HG03108 (cell line): ENCODE measurements around the gene PLEKHH1.
"Not testable (repeated sequence)": the region's sequence is repeated elsewhere in the genome, so short reads cannot be mapped to it uniquely, and the experiment has no call there.

ENCODE experiments used
- ATAC-seq: cut with Tn5 transposase; IDR thresholded peaks from one replicate; pipeline ENCODE4 v1.9.1; 2021; ENCODE audit warnings: moderate library complexity; ENCODE audit not compliant: unreplicated experiment

PLEKHH1 gene

DNA sequence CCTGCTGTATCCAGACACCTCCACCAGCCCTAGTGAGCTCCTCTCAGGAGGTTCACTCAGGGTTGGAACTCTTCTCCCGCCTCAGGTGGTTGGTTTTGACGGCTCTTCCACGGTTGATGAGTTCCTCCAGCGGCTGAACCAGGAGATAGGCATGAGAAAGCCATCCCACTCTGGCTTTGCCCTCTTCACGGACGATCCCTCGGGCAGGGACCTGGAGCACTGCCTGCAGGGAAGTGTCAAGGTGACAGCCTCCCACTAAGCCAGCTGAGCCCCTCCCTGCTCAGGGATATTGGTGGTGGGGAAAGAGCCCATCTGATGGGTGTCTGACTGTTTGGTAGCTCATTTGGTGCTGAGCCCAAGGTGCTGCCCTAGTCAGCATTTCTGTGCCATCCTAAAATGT, 46.5 kb downstream of the PLEKHH1 start:
- ATAC-seq, result no peak

- no peak for ATAC-seq
Measured at GRCh38 chr14:67580336-67581171, 47.5 kb downstream of the PLEKHH1 start.

GRCh38 chr14:67581643-67582042, 48.6 kb downstream of the PLEKHH1 start:
- no peak for ATAC-seq

DNA sequence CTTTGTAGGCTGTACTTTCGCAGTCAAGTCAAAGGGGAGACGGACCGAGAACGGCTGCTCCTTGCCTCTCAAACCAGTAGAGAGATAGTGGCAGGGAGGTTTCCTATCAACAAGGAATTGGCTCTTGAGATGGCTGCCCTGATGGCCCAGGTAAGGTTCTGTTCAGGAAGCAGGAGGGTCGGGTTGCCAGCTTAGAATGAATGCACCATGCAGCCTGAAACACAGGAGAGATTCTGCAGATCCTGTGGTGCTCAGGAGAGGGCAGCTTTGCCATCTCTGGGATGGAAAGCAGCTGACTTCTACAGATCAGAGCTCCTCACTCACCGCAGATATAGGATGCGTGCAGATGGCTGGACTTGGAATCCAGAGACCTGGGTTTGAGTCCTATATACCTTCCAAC, 49.0 kb downstream of the PLEKHH1 start:
- no peak for ATAC-seq

DNA sequence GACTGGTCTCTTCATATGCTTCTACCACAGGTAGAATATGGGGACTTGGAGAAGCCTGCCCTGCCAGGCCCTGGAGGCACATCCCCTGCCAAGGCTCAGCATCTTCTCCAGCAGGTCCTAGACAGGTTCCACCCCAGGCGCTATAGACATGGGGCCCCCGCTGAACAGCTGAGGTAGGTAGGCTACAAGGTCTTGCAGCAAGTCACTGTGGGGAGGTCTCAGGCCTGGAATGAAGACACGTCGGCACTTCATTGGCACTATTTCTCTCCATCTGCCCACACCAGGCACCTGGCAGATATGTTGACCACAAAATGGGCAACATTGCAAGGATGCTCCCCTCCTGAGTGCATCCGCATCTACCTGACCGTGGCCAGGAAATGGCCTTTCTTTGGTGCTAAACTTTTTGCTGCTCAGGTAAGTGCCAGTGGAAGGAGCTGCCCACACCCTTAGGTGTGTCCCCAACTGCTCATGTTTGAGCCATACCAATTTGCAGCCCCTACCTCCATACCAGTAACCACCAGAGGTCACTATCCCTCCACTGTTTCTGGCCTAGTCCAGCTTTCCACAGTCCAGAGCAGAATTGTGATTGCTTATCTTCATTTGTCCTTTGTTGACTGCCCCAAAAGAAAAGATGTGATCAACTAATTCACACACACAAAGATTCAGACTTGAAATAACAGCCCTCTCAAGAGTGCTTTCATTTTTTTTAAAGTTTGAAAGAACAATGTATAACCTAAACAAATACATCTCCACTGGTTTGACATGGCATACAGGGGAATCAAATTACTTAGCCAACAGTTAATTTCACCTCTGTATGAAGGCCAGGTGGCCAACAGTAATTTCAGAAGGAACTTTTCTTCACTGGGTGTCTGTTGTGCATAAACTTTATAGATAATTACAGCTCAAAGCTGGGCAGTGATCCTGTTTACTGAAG, 50.9 kb downstream of the PLEKHH1 start:
- ATAC-seq, result no peak

- ATAC-seq, result no peak
Measured at GRCh38 chr14:67584978-67585377, 51.9 kb downstream of the PLEKHH1 start.

DNA sequence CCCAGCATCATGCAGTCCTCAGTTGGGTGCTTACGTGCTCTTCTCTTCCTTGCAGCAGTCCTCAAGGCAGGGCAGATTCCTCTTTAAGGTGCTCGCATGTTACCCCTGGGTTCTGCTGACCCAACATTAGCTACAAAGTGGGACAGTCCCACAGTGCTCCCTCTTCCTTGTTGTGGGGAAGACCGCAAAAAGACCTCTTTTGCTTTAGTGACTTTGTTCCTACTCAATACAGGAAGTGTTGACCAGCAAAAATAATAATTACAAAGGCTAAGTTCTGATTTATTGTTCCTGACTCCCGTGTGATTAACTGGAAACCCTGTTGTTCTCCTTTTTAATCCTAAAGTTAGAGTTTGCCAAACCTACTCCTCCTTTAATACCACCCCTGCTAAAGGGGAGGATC, 53.3 kb downstream of the PLEKHH1 start:
- ATAC-seq, result no peak

- no peak for ATAC-seq
Measured at GRCh38 chr14:67589204-67589770, 56.2 kb downstream of the PLEKHH1 start.

DNA sequence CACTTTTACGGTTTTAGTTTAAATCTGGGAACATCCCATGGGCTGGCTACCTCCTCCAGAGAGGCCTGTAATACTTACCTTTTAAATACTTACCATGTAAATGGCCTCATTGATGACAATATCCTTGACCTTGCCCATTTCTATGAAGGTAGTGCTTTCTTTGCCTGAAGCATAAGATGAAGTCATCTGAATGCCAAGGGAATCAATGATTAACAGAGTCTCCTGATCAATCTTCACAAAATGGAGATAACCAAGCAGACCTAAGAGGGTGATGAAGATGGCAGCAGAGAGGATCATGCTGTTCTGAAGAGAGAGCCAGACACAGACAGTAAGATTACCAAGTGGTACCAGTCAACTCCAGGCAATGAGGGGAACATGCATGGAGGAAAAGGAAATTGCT, 60.6 kb downstream of the PLEKHH1 start:
- ATAC-seq, result not testable (repeated sequence)

DNA sequence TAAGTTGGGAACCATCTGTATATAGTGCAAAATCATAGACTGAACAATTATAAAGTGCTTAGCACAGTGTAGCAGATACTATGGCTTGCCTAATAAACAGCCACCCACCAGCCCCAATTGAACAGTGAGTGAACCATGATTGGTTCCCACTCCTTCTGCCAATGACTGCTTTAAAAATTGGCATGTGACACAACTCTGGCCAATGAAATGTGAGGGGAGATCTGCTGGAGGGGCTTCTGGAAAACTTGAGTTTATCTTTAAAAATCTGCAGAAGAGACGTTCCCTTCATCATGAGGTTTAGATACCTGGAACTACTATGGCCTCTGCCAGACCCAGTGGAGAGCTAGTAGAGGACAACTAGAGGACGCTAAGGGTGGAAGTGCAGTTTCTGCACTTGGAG, 62.3 kb downstream of the PLEKHH1 start:
- ATAC-seq, result no peak

DNA sequence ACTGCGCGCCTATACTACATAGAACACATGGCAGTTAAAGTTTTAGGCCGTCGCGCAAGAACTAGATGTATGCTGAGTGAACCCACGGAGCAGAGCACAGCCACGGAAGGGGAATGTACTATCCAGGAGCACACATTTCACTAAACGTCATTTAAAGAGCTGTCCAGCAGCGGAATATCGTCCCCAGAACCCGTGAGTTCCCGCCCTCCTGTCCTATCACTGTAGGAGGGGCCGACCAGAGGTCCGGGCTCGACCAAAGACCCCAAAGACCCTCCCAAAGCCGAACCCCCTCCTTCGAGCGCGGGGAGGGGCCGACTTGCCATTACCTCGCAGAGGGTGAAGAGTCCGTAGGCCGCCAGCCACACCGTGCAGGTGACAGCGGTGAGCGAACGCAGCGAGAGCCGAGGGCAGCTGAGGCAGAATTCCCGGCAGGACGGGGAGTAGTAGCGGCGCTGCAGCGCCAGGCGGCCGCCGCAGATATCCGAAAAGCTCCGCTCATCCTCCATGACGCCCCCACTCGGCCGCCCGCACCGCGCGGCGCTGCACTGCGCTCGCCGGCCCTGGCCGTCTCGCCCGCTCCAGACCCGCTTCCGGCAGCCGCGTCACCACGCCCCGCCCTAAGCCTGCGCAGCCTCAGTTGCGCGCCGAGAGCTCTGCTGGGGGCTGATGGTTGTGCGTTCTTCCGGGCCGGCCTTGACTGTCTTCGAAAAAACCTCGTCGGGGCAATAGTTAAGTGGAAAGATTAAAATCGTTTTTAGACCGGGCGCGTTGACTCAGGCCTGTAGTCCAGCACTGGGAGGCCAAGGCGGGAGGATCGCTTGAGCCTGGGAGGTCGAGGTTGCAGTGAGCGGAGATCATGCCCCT, 66.8 kb downstream of the PLEKHH1 start, which contains the start of gene PIGH:
Gene PIGH, minus strand, starts transcription at position 571 of the 864 bp plus-strand sequence. Its CDS starts 65 bp downstream, at position 506.
- ATAC-seq, result peak; percentile 83

DNA sequence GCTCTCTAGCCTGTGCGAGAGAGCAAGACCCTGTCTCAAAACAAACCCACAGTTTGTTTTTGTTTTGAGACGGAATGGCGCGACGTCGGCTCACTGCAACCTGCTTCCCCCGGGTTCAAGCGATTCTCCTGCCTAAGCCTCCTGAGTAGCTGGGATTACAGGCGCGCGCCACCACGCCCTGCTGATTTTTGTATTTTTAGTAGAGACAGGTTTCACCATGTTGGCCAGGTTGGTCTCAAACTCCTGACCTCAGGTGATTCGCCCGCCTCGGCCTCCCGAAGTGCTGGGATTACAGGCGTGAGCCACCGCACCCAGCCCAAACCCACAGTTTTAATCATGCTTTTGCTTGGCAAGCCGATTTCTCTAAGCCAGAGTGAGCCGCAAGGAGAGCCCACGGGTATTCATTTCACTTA, 67.5 kb downstream of the PLEKHH1 start:
- not testable (repeated sequence) for ATAC-seq

GRCh38 chr14:67602076-67602475, 69.0 kb downstream of the PLEKHH1 start:
- ATAC-seq, result no peak

DNA sequence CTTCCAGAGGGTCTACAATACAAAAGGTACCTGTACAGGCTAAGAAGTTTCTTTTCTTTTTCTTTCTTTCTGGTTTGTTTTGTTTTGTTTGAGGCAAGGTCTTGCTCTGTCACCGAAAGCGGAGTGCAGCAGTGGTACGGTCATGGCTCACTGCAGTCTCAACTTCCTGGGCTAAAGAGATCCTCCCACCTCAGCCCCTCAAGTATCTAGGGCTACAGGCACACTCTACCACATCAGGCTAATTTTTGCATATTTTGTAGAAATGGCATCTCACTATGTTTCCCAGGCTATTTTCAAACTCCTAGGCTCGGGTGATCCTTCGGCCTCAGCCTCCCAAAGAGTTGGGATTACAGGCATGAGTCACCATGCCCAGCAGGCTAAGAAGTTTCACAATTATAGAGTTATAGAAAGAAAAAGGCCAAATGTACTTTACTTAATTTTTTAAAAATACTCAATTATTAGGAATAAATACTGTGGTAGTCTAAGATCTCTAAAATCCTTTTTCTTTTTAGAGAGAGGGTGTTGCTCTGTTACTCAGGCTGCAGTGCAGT, 70.0 kb downstream of the PLEKHH1 start:
- ATAC-seq, result peak; percentile 74

DNA sequence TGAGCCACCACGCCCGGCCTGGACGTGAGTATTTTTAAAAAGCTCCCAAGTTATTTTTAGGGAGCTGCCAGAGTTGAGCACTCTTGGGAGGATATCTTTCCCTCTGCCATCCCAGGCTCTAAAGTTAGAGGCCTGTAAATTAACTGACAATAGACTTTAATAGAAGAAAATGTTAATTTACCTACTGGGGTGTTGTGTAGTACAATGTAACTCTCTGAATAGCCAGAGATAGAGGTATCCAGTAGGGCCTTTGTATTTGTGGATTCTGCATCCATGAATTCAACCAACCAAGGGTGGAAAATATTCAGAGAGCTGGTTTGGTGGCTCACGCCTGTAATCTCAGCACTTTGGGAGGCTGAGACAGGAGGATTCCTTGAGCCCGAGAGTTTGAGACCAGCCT, 74.6 kb downstream of the PLEKHH1 start:
- no peak for ATAC-seq

DNA sequence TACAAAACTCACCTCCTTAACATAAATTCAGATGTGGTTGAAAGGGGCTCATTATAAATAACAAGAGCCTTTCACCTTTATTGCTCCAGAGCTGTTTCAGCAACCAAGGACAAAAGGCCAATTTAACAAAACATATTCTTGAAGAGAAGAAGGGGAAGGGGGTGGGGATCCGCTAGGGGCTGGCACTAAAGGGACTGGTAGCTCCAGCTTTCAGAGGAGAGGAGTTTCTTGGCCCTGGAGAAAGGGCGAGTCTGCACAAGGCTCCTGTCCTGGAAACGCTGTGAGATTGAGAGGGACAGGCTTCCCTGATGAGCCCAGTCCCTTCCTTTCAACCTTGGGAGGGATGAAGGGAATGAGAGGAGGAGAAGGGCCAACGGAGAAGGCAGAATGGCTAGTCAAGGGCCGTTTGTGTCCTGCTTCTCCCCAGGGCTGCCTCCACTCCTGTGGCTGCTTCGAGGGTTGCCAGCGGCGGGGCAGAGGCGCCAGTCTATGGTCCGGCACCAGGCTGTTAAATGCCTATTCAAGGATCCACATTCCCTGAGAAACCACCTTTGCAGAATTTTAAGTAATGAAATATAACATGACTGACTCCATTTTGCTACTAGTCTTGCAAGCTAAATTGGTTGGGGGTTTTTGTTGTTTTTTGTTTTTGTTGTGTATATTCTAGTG, 76.7 kb downstream of the PLEKHH1 start:
- no peak for ATAC-seq

DNA sequence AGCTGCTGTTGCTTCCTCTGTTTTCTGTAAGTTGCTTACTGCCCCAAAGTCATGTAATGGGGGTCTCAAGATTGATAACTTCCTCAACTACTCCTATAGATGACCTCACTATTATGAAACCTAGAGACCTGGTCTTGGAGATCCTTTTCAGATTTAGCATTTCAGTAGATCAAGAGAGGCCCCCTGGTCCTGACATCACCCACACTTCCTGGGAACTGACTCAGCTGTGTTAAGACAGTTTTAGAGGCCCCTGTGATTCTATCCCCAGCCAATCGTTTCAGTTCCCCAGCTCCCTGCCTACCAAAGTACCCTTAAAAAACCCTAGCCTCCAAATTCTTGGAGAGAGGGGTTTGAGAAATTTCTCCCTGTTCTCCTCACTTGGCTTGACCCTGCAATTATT, 77.4 kb downstream of the PLEKHH1 start:
- no peak for ATAC-seq

DNA sequence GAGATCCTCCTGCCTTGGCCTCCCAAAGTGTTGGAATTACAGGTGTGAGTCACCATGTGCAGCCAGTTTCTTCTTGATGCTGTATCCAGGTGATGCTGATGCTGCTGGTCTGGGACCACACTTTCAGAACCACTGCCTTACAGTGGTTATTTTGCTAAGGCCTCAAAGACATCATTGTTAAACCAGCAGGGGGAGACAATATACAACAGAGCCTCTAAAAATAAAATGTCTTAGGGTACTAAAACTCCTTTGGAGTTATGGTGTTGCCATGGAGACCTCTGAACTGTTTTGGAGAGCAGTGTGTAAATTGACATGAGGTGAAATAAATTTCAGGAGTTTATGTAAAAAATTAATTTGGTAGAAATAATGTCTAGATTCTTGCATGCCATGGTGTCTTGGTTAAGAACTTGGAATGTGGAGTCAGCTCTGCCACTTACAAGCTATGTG, 85.5 kb downstream of the PLEKHH1 start:
- no peak for ATAC-seq

- peak; percentile 96 for ATAC-seq
Measured at GRCh38 chr14:67619446-67620216, 86.5 kb downstream of the PLEKHH1 start, which contains the start of gene ARG2. Gene ARG2, plus strand, starts transcription at chr14:67619920. Its CDS starts 58 bp downstream, at chr14:67619978.
